HG02571 (cell line): ENCODE measurements around the gene SH3PXD2A.
A peak's percentile ranks its signal among the peaks of the same experiment; 100 is the strongest.

Experiments used
- ATAC-seq: cut with Tn5 transposase; IDR thresholded peaks from one replicate; pipeline ENCODE4 v1.9.1; 2021; ENCODE audit warnings: mild to moderate bottlenecking, moderate library complexity; ENCODE audit not compliant: unreplicated experiment

SH3PXD2A gene

GRCh38 chr10:103692952-103693811 is 162.2 kb downstream of the SH3PXD2A start:
- no peak for ATAC-seq

GRCh38 chr10:103692436-103692951 is 162.9 kb downstream of the SH3PXD2A start:
- peak; percentile 50 for ATAC-seq

GRCh38 chr10:103691723-103692435 is 163.5 kb downstream of the SH3PXD2A start:
- ATAC-seq: peak; percentile 28

DNA sequence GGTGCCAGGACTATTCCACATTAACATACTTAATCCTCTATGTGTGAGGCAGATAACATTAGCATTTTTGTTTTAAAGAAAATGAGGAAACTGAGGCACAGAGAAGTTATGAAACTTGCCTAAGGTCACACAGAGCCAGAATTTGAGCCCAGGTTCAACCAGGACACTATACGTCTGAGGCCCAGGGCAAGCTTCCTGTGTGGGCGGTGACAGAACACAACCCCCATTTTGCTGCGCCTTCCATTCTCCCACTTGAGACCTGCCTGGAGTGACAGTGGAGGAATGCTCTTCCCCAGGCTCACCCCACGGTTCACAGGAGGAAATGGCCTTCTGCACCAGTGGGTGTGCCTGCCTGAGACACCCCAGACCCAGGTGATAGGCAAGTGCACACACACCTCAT is 164.1 kb downstream of the SH3PXD2A start:
- ATAC-seq: no peak

- ATAC-seq: no peak
Measured at GRCh38 chr10:103690281-103690680, 165.1 kb downstream of the SH3PXD2A start.

DNA sequence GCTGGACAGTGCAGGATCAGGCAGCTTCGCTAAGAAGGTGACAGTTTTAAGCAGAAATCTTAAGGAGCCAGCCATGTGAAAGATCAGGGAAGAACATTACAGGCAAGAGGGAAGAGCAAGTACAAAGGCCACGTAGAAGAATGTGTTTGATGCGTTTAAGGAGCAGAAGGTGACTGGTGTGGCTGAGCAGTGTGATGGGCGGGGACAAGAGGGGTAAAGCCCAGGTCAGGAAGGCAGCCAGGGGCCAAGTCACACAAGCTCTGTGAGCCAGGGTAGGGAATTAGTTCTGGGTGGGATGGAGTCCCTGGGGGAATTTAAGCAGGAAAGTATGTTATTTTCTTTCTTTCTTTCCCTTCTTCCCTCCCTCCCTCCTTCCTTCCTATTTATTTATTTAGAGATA is 166.9 kb downstream of the SH3PXD2A start:
- no peak for ATAC-seq

GRCh38 chr10:103687718-103688117 is 167.7 kb downstream of the SH3PXD2A start:
- no peak for ATAC-seq

DNA sequence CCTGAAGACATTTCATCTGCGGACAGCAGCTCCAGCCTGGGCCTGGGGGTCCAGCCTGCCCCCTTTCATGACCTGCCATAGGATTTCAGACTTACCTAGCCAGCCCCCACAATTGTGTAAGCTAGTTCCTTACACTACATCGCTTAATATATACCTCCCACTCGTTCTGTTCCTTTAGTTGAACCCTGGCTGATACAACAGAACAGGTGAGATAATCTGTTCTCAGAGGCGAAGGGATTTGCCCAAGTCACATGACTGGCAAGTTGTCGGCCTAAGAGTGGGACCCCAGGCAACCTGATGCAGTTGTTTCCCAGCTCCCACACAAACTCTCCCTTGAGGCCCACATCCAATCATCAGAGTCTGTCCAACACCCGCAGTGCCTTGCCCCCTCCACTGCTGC is 168.2 kb downstream of the SH3PXD2A start:
- no peak for ATAC-seq

- no peak for ATAC-seq
Measured at GRCh38 chr10:103685880-103686669, 169.3 kb downstream of the SH3PXD2A start.

DNA sequence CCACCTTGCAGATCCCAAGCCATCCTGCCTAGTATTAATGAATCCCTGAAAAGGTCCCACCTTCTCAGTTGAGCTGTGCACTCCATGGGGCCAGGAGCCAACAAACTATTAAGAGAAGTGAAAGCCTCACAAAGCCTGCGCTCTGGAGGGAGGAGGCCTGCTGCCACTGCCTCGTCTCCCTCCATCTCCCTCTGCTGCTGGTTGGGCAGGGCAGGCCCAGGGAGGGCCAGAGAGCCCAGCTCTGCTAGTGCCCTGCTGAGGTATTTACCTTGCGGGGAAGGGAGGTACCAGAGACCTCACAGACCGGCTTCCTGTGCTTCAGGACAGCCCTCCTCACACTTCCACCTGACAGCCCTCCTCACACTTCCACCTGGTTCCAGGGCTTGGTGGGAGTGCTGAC is 171.5 kb downstream of the SH3PXD2A start:
- ATAC-seq: no peak

- ATAC-seq: no peak
Measured at GRCh38 chr10:103682631-103683030, 172.7 kb downstream of the SH3PXD2A start.

- ATAC-seq: no peak
Measured at GRCh38 chr10:103681617-103682399, 173.6 kb downstream of the SH3PXD2A start.

GRCh38 chr10:103680869-103681236 is 174.5 kb downstream of the SH3PXD2A start:
- ATAC-seq: no peak

- ATAC-seq: peak; percentile 76
Measured at GRCh38 chr10:103679096-103679790, 176.1 kb downstream of the SH3PXD2A start.

GRCh38 chr10:103678178-103678526 is 177.2 kb downstream of the SH3PXD2A start:
- peak; percentile 65 for ATAC-seq

DNA sequence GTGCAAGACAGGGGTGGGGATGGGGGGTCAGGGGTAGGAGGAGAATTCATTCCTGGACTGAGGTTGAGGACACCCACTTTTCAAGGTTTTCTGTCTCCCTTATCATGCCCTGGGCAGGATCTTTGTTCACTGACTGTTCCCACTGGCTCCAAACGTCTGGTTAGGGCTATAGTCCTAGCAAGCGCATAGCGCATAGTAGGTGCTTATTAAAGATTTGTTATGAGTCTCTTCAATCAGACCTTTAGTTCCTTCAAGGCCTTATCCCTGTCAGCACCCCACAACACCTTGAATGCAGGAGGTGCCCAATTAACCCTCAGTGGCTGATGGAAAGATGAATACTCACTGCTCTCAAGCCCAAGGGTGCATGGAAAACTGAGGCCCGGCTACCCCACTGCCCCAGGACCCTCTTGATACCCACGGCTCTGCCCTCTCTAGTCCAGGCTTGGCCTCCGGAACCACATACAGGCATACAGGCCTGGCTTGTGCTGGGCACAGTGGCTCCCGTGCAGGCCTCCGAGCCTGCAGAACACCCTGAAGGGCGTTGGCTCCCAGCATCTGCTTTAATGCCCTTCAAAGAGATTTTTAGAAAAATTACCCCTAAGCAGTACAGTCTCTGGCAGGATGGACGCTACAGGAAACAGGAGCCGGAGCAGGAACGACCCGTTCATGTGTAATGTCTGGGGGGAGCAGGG is 177.7 kb downstream of the SH3PXD2A start:
- no peak for ATAC-seq

DNA sequence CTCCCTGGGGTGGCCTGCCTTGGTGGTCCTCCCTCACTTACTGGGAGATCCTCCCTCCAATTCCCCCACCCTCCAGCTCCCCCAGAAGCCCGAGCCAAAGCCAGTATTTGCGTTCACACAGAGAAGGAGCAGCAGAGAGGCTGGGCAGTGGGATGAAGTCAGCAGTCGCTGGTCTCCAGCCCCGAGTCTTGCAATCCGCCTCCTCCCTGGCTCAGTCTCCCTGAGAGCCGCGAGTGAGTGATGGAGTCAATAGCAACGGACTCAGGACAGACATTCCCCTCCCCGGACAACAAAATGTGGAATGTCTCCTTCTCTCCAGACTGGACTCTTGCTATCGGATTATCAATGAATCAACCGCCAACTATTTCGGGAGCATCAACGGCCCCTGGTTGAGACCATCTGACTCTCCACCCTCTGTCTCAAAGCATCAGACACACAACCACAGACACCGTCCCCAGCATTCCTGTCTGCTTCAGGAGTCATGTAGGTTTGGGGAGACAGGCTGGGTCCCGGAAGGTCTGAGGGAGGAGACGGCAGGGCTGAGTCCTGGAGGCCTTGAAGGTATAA is 178.4 kb downstream of the SH3PXD2A start:
- no peak for ATAC-seq

DNA sequence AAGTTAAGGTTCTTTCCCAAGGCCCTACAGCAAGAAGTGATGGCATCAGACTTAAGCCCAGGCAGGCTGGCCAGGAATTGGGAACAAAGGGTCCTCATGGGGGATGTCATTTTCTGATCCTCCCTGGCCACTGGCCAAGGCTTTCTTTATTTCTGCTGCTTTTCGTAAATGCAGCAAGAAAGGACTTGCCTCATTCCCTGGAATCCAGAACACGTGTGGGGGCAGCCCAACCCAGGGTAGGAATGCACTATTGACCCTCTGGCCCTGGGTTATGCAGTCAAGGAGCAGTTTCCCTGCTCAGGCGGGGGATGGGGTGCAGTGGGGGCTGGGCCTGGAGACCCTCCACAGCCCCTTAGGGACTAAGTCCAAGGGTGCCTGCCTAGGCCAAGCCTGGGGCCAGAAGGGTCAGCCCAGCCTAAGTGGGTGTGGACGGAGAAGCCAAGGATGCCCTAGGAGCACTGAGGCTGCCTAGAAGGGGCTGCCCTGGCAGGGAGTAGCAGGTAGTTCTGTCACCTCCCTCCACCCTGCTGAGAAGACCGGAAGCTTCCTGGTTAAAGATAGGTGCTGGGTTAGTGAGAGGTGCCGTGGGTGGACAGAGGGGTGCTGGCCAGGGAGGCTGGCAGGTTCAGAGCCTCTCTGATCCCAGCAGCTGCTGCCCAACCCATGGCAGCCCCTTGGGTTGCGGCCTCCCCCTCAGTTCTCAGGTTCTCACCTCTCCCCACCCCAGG is 179.2 kb downstream of the SH3PXD2A start:
- ATAC-seq: no peak
